ENCODE data around the gene METRNL. TPM values are rescaled to one million over a fixed set of nuclear protein-coding genes. Genes with fewer than 3 reads are reported as not detected.

The METRNL gene
- total RNA-seq, 1 experiment from 2014 or later = 44.6 TPM

DNA sequence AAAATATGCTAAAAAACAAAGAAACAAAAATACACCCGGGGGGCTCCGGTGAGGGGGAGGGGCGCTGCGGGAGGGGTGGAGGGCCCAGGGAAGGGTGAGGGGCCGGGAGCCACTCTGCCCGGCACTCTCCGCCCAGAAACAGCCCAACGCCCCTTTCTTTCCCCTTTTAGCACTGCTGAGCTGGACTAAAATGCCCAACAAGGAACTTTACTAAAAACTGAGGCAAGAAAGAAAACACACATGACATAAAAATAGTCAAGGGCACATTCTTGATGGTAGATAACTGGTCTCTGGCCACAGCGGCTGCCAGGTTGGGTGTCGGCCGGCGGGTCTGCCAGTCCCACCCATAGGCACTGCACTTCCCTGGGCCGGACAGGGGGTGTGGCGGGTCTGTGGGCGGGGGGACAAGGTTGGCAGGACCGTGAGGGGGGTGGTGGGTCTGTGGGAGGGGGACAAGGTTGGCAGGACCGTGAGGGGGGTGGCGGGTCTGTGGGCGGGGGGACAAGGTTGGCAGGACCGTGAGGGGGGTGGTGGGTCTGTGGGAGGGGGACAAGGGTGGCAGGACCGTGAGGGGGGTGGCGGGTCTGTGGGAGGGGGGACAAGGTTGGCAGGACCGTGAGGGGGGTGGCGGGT is 20.9 kb downstream of the METRNL start:
- H4K20me1 ChIP-seq (ENCODE audit: insufficient read depth) = no peaks in the 10 kb centered on the region
- no peak overlapping the region for H3K27ac ChIP-seq
- peak in 1 of 2 experiments; percentile 29 for DNase-seq
- H3K9me3 ChIP-seq (ENCODE audit: insufficient read depth, low read depth) = no peaks in the 10 kb centered on the region
- H3K4me2 ChIP-seq = peak overlapping the region; percentile 44; the same call in 1 of the 2 replicates
- no peak overlapping the region for H3K4me3 ChIP-seq
- H3K79me2 ChIP-seq (ENCODE audit: low read depth) = no peaks in the 10 kb centered on the region
- intact Hi-C loops (cut with micrococcal nuclease; ENCODE audit: unreplicated experiment) = no loop called here
- peaks cover 24% of the 10 kb centered on the region for H3K4me1 ChIP-seq (replicated peaks; ENCODE audit: insufficient read depth)
- H3K9me2 ChIP-seq (ENCODE audit: insufficient read depth) = no peaks in the 10 kb centered on the region
- H3K36me3 ChIP-seq (ENCODE audit: low read depth) = no peaks in the 10 kb centered on the region
- TF ChIP-seq EZH2 (IDR thresholded peaks at IDR 0.05; ENCODE audit: low read depth) = no peak
- TF ChIP-seq, protein P1, sequence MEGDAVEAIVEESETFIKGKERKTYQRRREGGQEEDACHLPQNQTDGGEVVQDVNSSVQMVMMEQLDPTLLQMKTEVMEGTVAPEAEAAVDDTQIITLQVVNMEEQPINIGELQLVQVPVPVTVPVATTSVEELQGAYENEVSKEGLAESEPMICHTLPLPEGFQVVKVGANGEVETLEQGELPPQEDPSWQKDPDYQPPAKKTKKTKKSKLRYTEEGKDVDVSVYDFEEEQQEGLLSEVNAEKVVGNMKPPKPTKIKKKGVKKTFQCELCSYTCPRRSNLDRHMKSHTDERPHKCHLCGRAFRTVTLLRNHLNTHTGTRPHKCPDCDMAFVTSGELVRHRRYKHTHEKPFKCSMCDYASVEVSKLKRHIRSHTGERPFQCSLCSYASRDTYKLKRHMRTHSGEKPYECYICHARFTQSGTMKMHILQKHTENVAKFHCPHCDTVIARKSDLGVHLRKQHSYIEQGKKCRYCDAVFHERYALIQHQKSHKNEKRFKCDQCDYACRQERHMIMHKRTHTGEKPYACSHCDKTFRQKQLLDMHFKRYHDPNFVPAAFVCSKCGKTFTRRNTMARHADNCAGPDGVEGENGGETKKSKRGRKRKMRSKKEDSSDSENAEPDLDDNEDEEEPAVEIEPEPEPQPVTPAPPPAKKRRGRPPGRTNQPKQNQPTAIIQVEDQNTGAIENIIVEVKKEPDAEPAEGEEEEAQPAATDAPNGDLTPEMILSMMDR (conservative IDR thresholded peaks at IDR 0.05) = no peak
- POLR2A ChIA-PET (ENCODE audit: unreplicated experiment) = interaction anchor here (0.6 to 0.7 kb wide), 2 partner anchors 90 to 99 kb away, joined by 3 to 4 read pairs; no protein-coding TSS in a partner anchor
- no TSS peak for BruUV-seq (replicated peaks)
- peaks cover 8% of the 10 kb centered on the region; the same call in 1 of the 2 replicates for H3F3A ChIP-seq (ENCODE audit: insufficient read depth, low read depth)
- H3K27me3 ChIP-seq (ENCODE audit: insufficient read depth, low read depth) = no peaks in the 10 kb centered on the region
- H2AFZ ChIP-seq = no peak overlapping the region
- CTCF ChIA-PET = no interaction called here

DNA sequence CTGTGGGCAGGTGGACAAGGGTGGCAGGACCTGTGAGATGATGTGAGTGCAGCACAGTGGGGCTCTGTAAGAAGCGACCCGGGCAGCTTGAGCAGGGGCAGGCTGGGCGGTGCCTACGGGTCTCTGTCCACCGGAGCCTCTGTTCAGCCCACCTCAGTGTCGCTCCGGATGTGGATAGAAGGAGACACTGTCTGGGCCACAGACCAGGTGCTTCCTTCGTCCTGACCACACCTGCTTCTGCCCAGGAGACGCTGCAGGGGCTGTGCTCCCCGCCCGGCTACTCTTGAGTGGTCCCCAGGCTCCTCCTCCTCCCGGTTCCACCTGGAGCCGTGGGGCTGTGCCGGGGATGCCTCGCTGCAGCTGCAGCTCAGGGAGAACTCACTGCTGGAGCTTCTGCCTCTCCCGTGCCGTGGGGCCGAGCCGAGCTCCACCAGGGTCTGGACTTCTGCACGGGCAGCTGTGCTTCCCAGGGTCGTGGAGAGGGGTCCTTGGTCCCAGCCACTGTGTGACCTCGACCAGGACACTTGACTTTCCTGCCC is 21.5 kb downstream of the METRNL start:
- Histone ChIP-seq H3K9me2 (ENCODE audit: insufficient read depth) (no peaks in the 10 kb centered on the region), H3K4me3 (no peak overlapping the region), H3K27me3 (ENCODE audit: insufficient read depth, low read depth) (no peaks in the 10 kb centered on the region), H3K27ac (no peak overlapping the region), H3K4me1 (replicated peaks; ENCODE audit: insufficient read depth) (peaks cover 24% of the 10 kb centered on the region), H3K9me3 (ENCODE audit: insufficient read depth, low read depth) (no peaks in the 10 kb centered on the region), H3K36me3 (ENCODE audit: low read depth) (no peaks in the 10 kb centered on the region), H3K79me2 (ENCODE audit: low read depth) (no peaks in the 10 kb centered on the region), H2AFZ (no peak overlapping the region), H3K4me2 (peak overlapping the region; percentile 56), H4K20me1 (ENCODE audit: insufficient read depth) (no peaks in the 10 kb centered on the region), H3F3A (ENCODE audit: insufficient read depth, low read depth) (peaks cover 8% of the 10 kb centered on the region; the same call in 1 of the 2 replicates)
- CTCF ChIA-PET = no interaction called here
- BruUV-seq (replicated peaks) = no TSS peak
- intact Hi-C loops (cut with micrococcal nuclease; ENCODE audit: unreplicated experiment) = no loop called here
- POLR2A ChIA-PET (ENCODE audit: unreplicated experiment) = interaction anchor here (0.6 kb wide), 1 partner anchor 98 kb away, joined by 3 read pairs; no protein-coding TSS in a partner anchor
- DNase-seq = no peak
- no peak for TF ChIP-seq EZH2 (IDR thresholded peaks at IDR 0.05; ENCODE audit: low read depth)
- TF ChIP-seq, protein P1 (conservative IDR thresholded peaks at IDR 0.05) = no peak

DNA sequence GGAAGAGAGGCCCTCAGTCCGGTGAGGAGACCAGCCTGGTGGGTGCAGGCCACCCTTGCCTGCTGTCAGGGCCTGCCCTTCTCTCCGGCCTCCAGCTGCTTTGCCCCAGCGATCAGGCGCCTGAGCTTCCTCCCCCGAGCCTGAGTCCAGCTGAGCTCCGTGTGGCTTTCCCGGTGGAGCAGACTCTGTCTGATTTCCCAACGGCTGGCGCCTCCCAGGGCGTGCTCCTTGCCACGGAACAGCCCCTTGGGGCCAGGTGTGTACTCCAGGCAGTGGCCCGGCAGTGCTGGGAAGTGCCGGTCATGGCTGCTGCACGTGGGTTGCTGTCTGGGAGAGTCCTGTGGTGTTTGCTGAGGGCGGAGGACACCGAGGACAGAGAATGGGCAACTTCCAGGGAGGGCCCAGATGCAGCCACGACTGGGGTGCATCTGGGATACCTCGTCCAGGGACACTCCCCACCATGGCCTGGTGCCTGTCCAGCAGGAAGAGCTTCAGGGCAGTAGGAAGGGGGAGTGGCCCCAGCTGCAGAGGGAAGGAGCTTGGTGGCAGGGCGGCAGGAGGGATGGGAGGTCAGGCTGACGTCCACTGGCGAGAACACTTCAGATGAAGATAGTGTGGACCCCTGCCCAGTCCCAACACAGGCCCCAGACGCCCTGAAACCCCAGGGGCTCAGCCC is 22.5 kb downstream of the METRNL start:
- no peaks in the 10 kb centered on the region for H3K79me2 ChIP-seq (ENCODE audit: low read depth)
- H3K4me2 ChIP-seq = peak overlapping the region; percentile 56
- peaks cover 16% of the 10 kb centered on the region; the same call in 1 of the 2 replicates for H3F3A ChIP-seq (ENCODE audit: insufficient read depth, low read depth)
- H3K27me3 ChIP-seq (ENCODE audit: insufficient read depth, low read depth) = no peaks in the 10 kb centered on the region
- no peaks in the 10 kb centered on the region for H4K20me1 ChIP-seq (ENCODE audit: insufficient read depth)
- BruUV-seq (replicated peaks) = no TSS peak
- no peaks in the 10 kb centered on the region for H3K9me3 ChIP-seq (ENCODE audit: insufficient read depth, low read depth)
- POLR2A ChIA-PET (ENCODE audit: unreplicated experiment) = no interaction called here
- CTCF ChIA-PET = no interaction called here
- no peak for DNase-seq
- H3K27ac ChIP-seq = no peak overlapping the region
- H2AFZ ChIP-seq = no peak overlapping the region
- no peaks in the 10 kb centered on the region for H3K9me2 ChIP-seq (ENCODE audit: insufficient read depth)
- peaks cover 19% of the 10 kb centered on the region for H3K4me1 ChIP-seq (replicated peaks; ENCODE audit: insufficient read depth)
- intact Hi-C loops (cut with micrococcal nuclease; ENCODE audit: unreplicated experiment) = no loop called here
- TF ChIP-seq, protein P1 (conservative IDR thresholded peaks at IDR 0.05) = no peak
- TF ChIP-seq EZH2 (IDR thresholded peaks at IDR 0.05; ENCODE audit: low read depth) = no peak
- H3K4me3 ChIP-seq = no peak overlapping the region
- no peaks in the 10 kb centered on the region for H3K36me3 ChIP-seq (ENCODE audit: low read depth)

Measured in PC-9 (cell line).